Posterior vena cava (tissue), 2 donors: ENCODE measurements around the gene LRRC15. TPM values are rescaled to one million over a fixed set of nuclear protein-coding genes. Genes with fewer than 3 reads are reported as not detected.
A peak's percentile ranks its signal among the peaks of the same experiment; 100 is the strongest.

Experiments used
- DNase-seq: peaks from one replicate; pipeline ENCODE4 v3.0.0-alpha.2; 2020; ENCODE audit warnings: low spot score
- intact Hi-C, 2 donors: fragments of 100-400 bp; cut with DNase I; formaldehyde crosslinking; loops; one replicate each; pipeline versions ENCODE4 v1.14.1 to v1.14.2; 2022 to 2023
- long read RNA-seq, 2 donors: library from polyadenylated mRNA; unstranded; transcript quantifications; one replicate each; pipeline ENCODE4 v2.0.0, GENCODE V29; 2020 to 2021
- total RNA-seq, 2 donors: library from RNA; stranded (reverse); fragmentation: NEBNext Ultra II Directional; extraction: Animal tissue kit (Norgen Biotek cat#: 25700); gene quantifications; one replicate each; pipeline ENCODE4 v1.2.1, GENCODE V29; 2021
- donor health status: DM: yes; HTN: yes; CAD: no.
- donor health status: DM: yes; HTN: yes; CAD: no.

The LRRC15 gene
- 1 to 10 TPM; 2.3 to 3.0 TPM for total RNA-seq
- long read RNA-seq, donor 1 = 0 reads
- long read RNA-seq, donor 2, partial matches to known transcripts = 0 of 2 reads
- long read RNA-seq, donor 2, other reads (novel, unspliced or antisense) = 2 of 2 reads

GRCh38 chr3:194369522-194370279 lies at the start of gene LRRC15:
Gene LRRC15, minus strand, starts transcription at chr3:194369743. Its CDS starts 8,700 bp downstream, at chr3:194361043.
- intact Hi-C loops = no loop called here
- DNase-seq = no peak

GRCh38 chr3:194418671-194419070 lies 49.1 kb upstream of the LRRC15 start:
- intact Hi-C loops = no loop called here
- DNase-seq = no peak

- intact Hi-C loops = no loop called here
- no peak for DNase-seq
Measured at GRCh38 chr3:194407423-194407822, 37.9 kb upstream of the LRRC15 start.

GRCh38 chr3:194405766-194406165 lies 36.2 kb upstream of the LRRC15 start:
- no peak for DNase-seq
- intact Hi-C loops = no loop called here

- intact Hi-C loops = no loop called here
- no peak for DNase-seq
Measured at GRCh38 chr3:194404365-194405140, 35.0 kb upstream of the LRRC15 start.

GRCh38 chr3:194401868-194402329 lies 32.4 kb upstream of the LRRC15 start:
- DNase-seq = no peak
- intact Hi-C loops = no loop called here

- intact Hi-C loops = no loop called here
- no peak for DNase-seq
Measured at GRCh38 chr3:194401346-194401745, 31.8 kb upstream of the LRRC15 start.

GRCh38 chr3:194399874-194400411 lies 30.4 kb upstream of the LRRC15 start:
- intact Hi-C loops = loop anchor here (5.0 kb wide), 2 partner anchors 58 to 63 kb away; no protein-coding TSS in a partner anchor
- DNase-seq = no peak

- DNase-seq = no peak
- intact Hi-C loops = loop anchor here (5.0 kb wide), 2 partner anchors 57 to 62 kb away; no protein-coding TSS in a partner anchor
Measured at GRCh38 chr3:194399166-194399565, 29.6 kb upstream of the LRRC15 start, which contains the start of gene GP5. Gene GP5, minus strand, starts transcription at chr3:194399266. Its CDS starts 984 bp downstream, at chr3:194398282.

- intact Hi-C loops = loop anchor here (5.0 kb wide), 2 partner anchors 56 to 61 kb away; no protein-coding TSS in a partner anchor
Measured at GRCh38 chr3:194397757-194398312, 28.3 kb upstream of the LRRC15 start.

GRCh38 chr3:194396859-194397756 lies 27.6 kb upstream of the LRRC15 start:
- no peak for DNase-seq
- intact Hi-C loops = loop anchor here (5.0 kb wide), 2 partner anchors 55 to 60 kb away; no protein-coding TSS in a partner anchor

More at GRCh38 chr3:194397757-194398312, 28.3 kb upstream of the LRRC15 start:
- no peak for DNase-seq

- intact Hi-C loops = loop anchor here (5.0 kb wide), 2 partner anchors 54 to 59 kb away; no protein-coding TSS in a partner anchor
- no peak for DNase-seq
Measured at GRCh38 chr3:194396539-194396858, 27.0 kb upstream of the LRRC15 start.

- DNase-seq = peak; percentile 88
- intact Hi-C loops = loop anchor here (5.0 kb wide), 2 partner anchors 54 to 59 kb away; no protein-coding TSS in a partner anchor
Measured at GRCh38 chr3:194395778-194396538, 26.4 kb upstream of the LRRC15 start.

GRCh38 chr3:194395212-194395611 lies 25.7 kb upstream of the LRRC15 start:
- intact Hi-C loops = loop anchor here (5.0 kb wide), 2 partner anchors 53 to 58 kb away; no protein-coding TSS in a partner anchor
- no peak for DNase-seq

GRCh38 chr3:194392576-194392975 lies 23.0 kb upstream of the LRRC15 start:
- intact Hi-C loops = no loop called here
- no peak for DNase-seq

- no peak for DNase-seq
- intact Hi-C loops = no loop called here
Measured at GRCh38 chr3:194390835-194391234, 21.3 kb upstream of the LRRC15 start.

GRCh38 chr3:194389269-194389668 lies 19.7 kb upstream of the LRRC15 start:
- intact Hi-C loops = no loop called here
- peak; percentile 62 for DNase-seq
